ENCODE data around the gene STC2. TPM values are rescaled to one million over a fixed set of nuclear protein-coding genes. Genes with fewer than 3 reads are reported as not detected.

STC2 gene
- total and polyA plus RNA-seq, 2 of the 4 experiments (the other 2 are of a cell fraction): 87.5 to 270 TPM

- peak overlapping the region; percentile 16; the same call in 1 of the 2 replicates for H4K5ac ChIP-seq (ENCODE audit: low read depth, low read length)
- intact Hi-C loops (cut with micrococcal nuclease) (no loop called here), in situ Hi-C loops (cut with MboI; ENCODE audit: low sequenced_read_pairs) (no loop called here), dilution Hi-C loops (cut with HindIII; ENCODE audit: low sequenced_read_pairs, unreplicated experiment) (no loop called here)
- peak overlapping the region in 1 of 2 experiments; percentile 12; a peak in 1 of 4 replicates for H4K8ac ChIP-seq (ENCODE audit: low read depth in 2 of 2, low read length in 2 of 2)
- no peak overlapping the region; the same call in 1 of the 2 replicates for H3K18ac ChIP-seq (ENCODE audit: low read depth, low read length)
- no peaks in the 10 kb centered on the region for H3K27me3 ChIP-seq (ENCODE audit: control insufficient read depth, insufficient read depth, low read length)
- BruUV-seq (replicated peaks): no TSS peak
- H3K27ac ChIP-seq (ENCODE audit: insufficient read depth, low read length): peak overlapping the region; percentile 56; the same call in 1 of the 2 replicates
- no peak overlapping the region; the same call in 2 of the 3 replicates for H2BK15ac ChIP-seq (ENCODE audit: low read depth, low read length)
- no peak overlapping the region for H3K56ac ChIP-seq (ENCODE audit: extremely low read depth, insufficient read depth, low read length)
- ATAC-seq (ENCODE audit: low read depth): no peak
- H4K20me1 ChIP-seq (ENCODE audit: insufficient read depth, low read length): peaks cover 85% of the 10 kb centered on the region
- H2BK5ac ChIP-seq (ENCODE audit: low read depth, low read length, poor library complexity, severe bottlenecking): no peak overlapping the region
- peaks cover 35 to 85% of the 10 kb centered on the region in 2 experiments for H3K79me1 ChIP-seq (ENCODE audit: low read depth in 1 of 2, low read length in 2 of 2)
- POLR2A ChIA-PET (ENCODE audit: unreplicated experiment): interaction anchor here (0.6 kb wide), 2 partner anchors 9 to 175 kb away, joined by 3 to 10 read pairs; no protein-coding TSS in a partner anchor
- peak overlapping the region; percentile 4; the same call in 1 of the 2 replicates for H3K4ac ChIP-seq (ENCODE audit: low read depth, low read length)
- no peak overlapping the region for H2BK20ac ChIP-seq (ENCODE audit: low read depth, low read length)
- H3K9ac ChIP-seq (ENCODE audit: low read depth, low read length): peak overlapping the region; percentile 28
- no peak overlapping the region for H3K14ac ChIP-seq (replicated peaks; ENCODE audit: low read depth, low read length)
- no peak overlapping the region for H2BK120ac ChIP-seq (ENCODE audit: low read depth, low read length)
- H2AFZ ChIP-seq (replicated peaks; ENCODE audit: low read length, poor library complexity): peak overlapping the region; percentile 9
- H3K4me3 ChIP-seq (ENCODE audit: insufficient read depth, low read depth, low read length): no peak overlapping the region
- no peak overlapping the region for H2AK9ac ChIP-seq (replicated peaks; ENCODE audit: low read depth, low read length, poor library complexity)
- peaks cover 78% of the 10 kb centered on the region for H3K36me3 ChIP-seq (ENCODE audit: control insufficient read depth, insufficient read depth, low read length)
- no peak overlapping the region for H3K4me2 ChIP-seq (ENCODE audit: low read depth, low read length)
- H3K9me3 ChIP-seq (ENCODE audit: control insufficient read depth, insufficient read depth, low read length): no peaks in the 10 kb centered on the region
- no peak overlapping the region for H4K91ac ChIP-seq (ENCODE audit: insufficient read depth, low read depth, low read length)
- H3K23ac ChIP-seq (ENCODE audit: low read depth, low read length): peak overlapping the region; percentile 57; the same call in 1 of the 2 replicates
- peak overlapping the region; percentile 10; the same call in 1 of the 2 replicates for H2AK5ac ChIP-seq (ENCODE audit: low read depth, low read length)
- WGBS, 2 experiments (ENCODE audit: extremely low coverage in 2 of 2, insufficient read length in 1 of 2): 61% methylated on average over 3 of the region's 10 CpGs; no CpG with 5 or more reads in 1 of the 2 experiments
- H3K4me1 ChIP-seq (ENCODE audit: control insufficient read depth, insufficient read depth, low read length): peaks cover 57% of the 10 kb centered on the region
- CTCF ChIA-PET: interaction anchor here (1.8 kb wide), 1 partner anchor 26 kb away, joined by 5 read pairs; no protein-coding TSS in a partner anchor
- peaks cover 24% of the 10 kb centered on the region for H3K9me1 ChIP-seq (ENCODE audit: insufficient read depth, low read length)
- TF ChIP-seq RFX5 (IDR thresholded peaks at IDR 0.05; ENCODE audit: low read depth, low read length) (no peak), CTCF (conservative IDR thresholded peaks at IDR 0.05; ENCODE audit: low read depth, low read length) (0 out of 2 replicates have a peak, but pooled peaks have one; percentile 22)
- DNase-seq: no peak
Observed at GRCh38 chr5:173320259-173320658, 8.0 kb downstream of the STC2 start.

All from IMR-90 (cell line).